Stimulated activated CD8-positive, alpha-beta memory T cell treated with anti-CD3 and anti-CD28 coated beads, Interleukin-7, amount 100 ng/mL, for 48 hours (primary cell): Measurements from ENCODE around the gene RASSF8.

ENCODE experiments used
- DNase-seq, 2 donors: peaks; one replicate each; pipeline ENCODE4 v3.0.0-alpha.2; 2020; ENCODE audit warnings: low read depth in 1 of 2; ENCODE audit errors: extremely low read depth in 1 of 2

RASSF8 gene

GRCh38 chr12:26122681-26123481 lies 164.4 kb downstream of the RASSF8 start:
- no peak for DNase-seq

DNA sequence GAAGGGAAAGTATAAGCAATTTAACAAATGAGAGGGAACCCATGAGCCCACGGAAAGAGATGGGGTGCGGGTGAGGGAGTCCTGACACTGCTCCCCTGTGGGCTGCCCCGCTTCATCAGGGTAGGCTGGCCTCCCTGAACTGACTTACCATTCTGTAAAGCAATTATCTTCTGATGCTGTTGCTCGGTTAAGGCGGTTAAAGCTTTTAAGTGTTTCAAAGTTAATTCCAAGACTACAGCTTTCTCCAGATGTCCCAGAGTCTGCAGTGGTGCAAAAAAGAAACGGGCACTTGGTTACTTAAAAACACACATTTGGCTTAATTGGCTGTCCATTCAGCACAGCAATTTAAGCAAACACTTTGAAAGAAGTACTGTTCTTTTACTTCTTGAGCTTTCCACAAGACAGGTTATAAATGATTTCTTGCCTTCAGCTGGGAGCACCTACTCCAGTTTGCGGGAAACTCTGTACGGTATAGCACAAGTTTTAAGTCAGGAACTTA lies 165.0 kb downstream of the RASSF8 start:
- no peak for DNase-seq

DNA sequence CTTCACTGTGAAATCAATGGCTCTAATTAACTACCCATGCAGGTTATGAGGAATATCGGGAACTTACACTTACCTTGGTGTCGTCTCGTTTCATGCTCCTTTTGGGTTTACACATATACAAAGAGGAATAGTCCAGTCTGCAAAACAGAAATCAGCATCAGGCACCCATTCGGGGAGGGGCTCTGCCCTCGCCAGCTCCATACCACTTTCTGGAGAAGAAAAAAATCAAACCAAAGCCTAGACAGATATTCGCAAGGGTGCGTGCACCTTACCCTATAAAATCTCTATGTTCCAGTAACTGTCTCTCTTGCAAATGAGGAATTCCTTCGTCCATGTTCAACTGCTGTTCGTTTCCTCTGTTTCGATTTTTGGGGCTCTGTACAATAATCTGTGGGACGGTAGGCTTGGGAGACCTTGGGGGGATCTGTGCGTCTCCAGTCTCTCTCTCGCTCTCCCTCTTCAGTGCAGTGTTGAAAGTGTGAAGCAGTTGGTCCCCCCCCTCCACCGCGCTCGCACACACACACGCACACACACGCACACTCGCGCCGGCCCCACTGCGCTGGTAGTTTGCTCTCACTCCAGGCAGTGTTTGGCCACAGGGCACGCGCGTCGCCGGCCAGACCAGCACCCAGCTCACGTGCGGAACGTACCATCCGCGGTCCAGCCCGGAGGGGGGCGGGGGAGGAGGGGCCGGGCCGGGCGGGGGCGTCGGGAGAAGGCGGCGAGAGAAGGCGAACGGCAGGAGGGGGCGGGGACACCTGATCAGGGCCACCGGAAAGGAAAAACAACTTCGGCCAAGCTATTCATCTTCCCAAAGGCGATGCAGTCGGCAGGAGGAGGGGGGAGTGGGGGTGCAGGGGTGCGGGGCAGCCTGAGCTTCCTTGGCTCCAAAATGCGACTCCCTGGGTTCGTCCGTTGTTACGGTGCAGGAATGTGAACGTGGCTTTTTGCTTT lies 166.2 kb downstream of the RASSF8 start, which contains the start of gene BHLHE41:
Gene BHLHE41 (minus strand): TSS at position 592 of the 954 bp plus-strand sequence. CDS start 258 bp downstream, at position 334.
- DNase-seq: no peak

GRCh38 chr12:26125400-26126339 lies 167.2 kb downstream of the RASSF8 start:
- no peak for DNase-seq

DNA sequence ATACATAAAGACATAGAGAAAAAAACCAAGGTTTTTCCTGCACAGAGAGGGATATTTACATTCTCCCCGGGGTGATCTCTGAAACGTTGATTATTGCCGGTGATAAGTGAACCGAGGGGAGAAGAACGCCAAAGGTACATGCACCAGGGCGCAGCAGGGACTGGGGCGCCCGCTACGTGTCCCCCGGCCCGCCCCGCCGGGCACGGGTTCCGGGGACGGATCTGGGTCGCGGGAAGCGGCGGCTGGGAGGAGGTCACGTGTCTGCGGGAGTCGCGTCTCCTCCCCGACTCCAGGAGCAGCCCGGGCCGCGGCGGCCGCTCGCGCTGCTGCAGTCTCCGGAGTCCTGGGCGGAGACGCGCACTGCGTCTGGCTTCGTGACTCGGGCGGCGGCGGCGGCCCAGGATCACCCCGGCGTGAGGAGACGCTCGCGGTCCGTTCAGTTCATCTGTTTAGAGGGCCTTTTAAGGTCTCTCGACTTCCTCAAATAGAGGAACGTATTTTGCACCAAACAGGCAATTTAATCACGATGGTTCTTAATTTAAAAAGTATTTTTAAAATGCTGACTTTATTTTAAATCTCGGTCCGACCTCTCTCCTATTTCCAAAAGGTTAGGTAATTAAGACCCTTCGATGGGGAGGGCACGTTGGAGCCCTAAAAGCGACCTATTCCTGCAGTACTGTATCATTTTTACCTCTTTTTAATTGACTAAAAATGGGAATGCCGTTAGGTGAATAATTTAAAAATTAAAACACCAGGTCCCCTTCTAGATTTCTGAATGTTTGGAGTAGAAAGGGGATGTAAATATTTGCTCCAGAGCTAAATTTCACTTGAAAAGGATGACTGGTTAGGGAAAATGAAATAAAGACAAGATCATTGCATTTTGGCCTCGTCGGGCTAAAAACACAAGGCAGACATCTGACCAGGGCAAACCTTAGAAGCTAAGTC lies 168.1 kb downstream of the RASSF8 start:
- DNase-seq: no peak

GRCh38 chr12:26127404-26127803 lies 168.9 kb downstream of the RASSF8 start:
- no peak for DNase-seq

DNA sequence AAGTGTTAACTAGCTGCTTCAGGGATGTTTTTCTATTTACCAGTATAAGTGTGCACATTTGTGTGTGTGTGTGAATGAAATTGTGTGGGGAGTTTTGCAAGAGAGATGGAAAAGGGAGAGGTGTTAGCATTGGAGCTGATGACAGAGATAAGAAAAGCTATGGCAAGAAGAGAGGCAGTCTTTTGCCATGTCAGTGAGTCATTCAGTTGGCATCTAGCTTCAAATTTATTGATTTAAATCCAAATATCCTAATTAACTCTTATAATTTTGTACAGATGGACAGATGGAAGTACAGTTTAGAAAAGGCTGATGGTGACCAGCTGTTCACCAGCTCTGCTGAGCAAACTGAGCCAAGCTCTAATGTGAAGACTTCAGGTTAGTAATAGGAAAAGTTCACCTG lies 169.7 kb downstream of the RASSF8 start:
- DNase-seq: no peak
